ENCODE measurements around the gene NDUFS4. TPM values are rescaled to one million over a fixed set of nuclear protein-coding genes. Genes with fewer than 3 reads are reported as not detected.
"Not testable (repeated sequence)": the region's sequence is repeated elsewhere in the genome, so short reads cannot be mapped to it uniquely, and the experiment has no call there.

The NDUFS4 gene
- total RNA-seq, 1 donor from 2014 or later = 44.7 TPM

- no peak for DNase-seq (ENCODE audit: low spot score)
- no peak for ATAC-seq
Measured at GRCh38 chr5:53571403-53571802, 11.0 kb downstream of the NDUFS4 start.

GRCh38 chr5:53575101-53575500, 14.7 kb downstream of the NDUFS4 start:
- no peak for ATAC-seq
- DNase-seq (ENCODE audit: low spot score) = no peak

GRCh38 chr5:53575831-53576230, 15.4 kb downstream of the NDUFS4 start:
- ATAC-seq = no peak
- no peak for DNase-seq (ENCODE audit: low spot score)

- DNase-seq (ENCODE audit: low spot score) = no peak
- ATAC-seq = no peak
Measured at GRCh38 chr5:53576674-53577073, 16.2 kb downstream of the NDUFS4 start.

- DNase-seq (ENCODE audit: low spot score) (no peak), ATAC-seq (no peak)
Measured at GRCh38 chr5:53578854-53579253, 18.4 kb downstream of the NDUFS4 start.

GRCh38 chr5:53580547-53580946, 20.1 kb downstream of the NDUFS4 start:
- DNase-seq (ENCODE audit: low spot score) (no peak), ATAC-seq (no peak)

GRCh38 chr5:53582225-53582624, 21.8 kb downstream of the NDUFS4 start:
- DNase-seq (ENCODE audit: low spot score) = no peak
- no peak for ATAC-seq

GRCh38 chr5:53590759-53591158, 30.3 kb downstream of the NDUFS4 start:
- DNase-seq (ENCODE audit: low spot score) (no peak), ATAC-seq (no peak)

- no peak for ATAC-seq
- DNase-seq (ENCODE audit: low spot score) = no peak
Measured at GRCh38 chr5:53594419-53594818, 34.0 kb downstream of the NDUFS4 start.

- ATAC-seq (no peak), DNase-seq (ENCODE audit: low spot score) (no peak)
Measured at GRCh38 chr5:53597894-53598293, 37.5 kb downstream of the NDUFS4 start.

- DNase-seq (ENCODE audit: low spot score) (no peak), ATAC-seq (no peak)
Measured at GRCh38 chr5:53601570-53601969, 41.1 kb downstream of the NDUFS4 start.

- DNase-seq (ENCODE audit: low spot score) = no peak
- ATAC-seq = peak; percentile 78
Measured at GRCh38 chr5:53603009-53603687, 42.7 kb downstream of the NDUFS4 start.

- peak; percentile 59 for ATAC-seq
- no peak for DNase-seq (ENCODE audit: low spot score)
Measured at GRCh38 chr5:53604309-53604708, 43.9 kb downstream of the NDUFS4 start.

- no peak for DNase-seq (ENCODE audit: low spot score)
- ATAC-seq = no peak
Measured at GRCh38 chr5:53607886-53608285, 47.4 kb downstream of the NDUFS4 start.

GRCh38 chr5:53608897-53609296, 48.5 kb downstream of the NDUFS4 start:
- ATAC-seq; DNase-seq (ENCODE audit: low spot score): not testable (repeated sequence)

GRCh38 chr5:53613061-53613460, 52.6 kb downstream of the NDUFS4 start:
- no peak for ATAC-seq
- no peak for DNase-seq (ENCODE audit: low spot score)

GRCh38 chr5:53613536-53613935, 53.1 kb downstream of the NDUFS4 start:
- no peak for DNase-seq (ENCODE audit: low spot score)

GRCh38 chr5:53614376-53614885, 54.0 kb downstream of the NDUFS4 start:
- DNase-seq (ENCODE audit: low spot score) = no peak
- no peak for ATAC-seq

More at GRCh38 chr5:53613536-53613935, 53.1 kb downstream of the NDUFS4 start:
- no peak for ATAC-seq

GRCh38 chr5:53616939-53617549, 56.6 kb downstream of the NDUFS4 start:
- no peak for DNase-seq (ENCODE audit: low spot score)

GRCh38 chr5:53631251-53631650, 70.8 kb downstream of the NDUFS4 start:
- DNase-seq (ENCODE audit: low spot score) (no peak), ATAC-seq (no peak)

More at GRCh38 chr5:53616939-53617549, 56.6 kb downstream of the NDUFS4 start:
- ATAC-seq = no peak

GRCh38 chr5:53642061-53642460, 81.6 kb downstream of the NDUFS4 start:
- ATAC-seq (no peak), DNase-seq (ENCODE audit: low spot score) (no peak)

- DNase-seq (ENCODE audit: low spot score) (no peak), ATAC-seq (no peak)
Measured at GRCh38 chr5:53643445-53643844, 83.0 kb downstream of the NDUFS4 start.

Data from left lobe of liver (tissue), 2 donors.